Activated naive CD8-positive, alpha-beta T cell treated with anti-CD3 and anti-CD28 coated beads, Interleukin-2, amount 50 U/mL, for 16 hours (primary cell): Measurements from ENCODE around the gene LTB4R2.
A peak's percentile ranks its signal among the peaks of the same experiment; 100 is the strongest.
"Not testable (repeated sequence)": the region's sequence is repeated elsewhere in the genome, so short reads cannot be mapped to it uniquely, and the experiment has no call there.

Source experiments
- DNase-seq: peaks from one replicate; pipeline ENCODE4 v3.0.0-alpha.2; 2020; ENCODE audit warnings: low read depth, low spot score

Gene LTB4R2

DNA sequence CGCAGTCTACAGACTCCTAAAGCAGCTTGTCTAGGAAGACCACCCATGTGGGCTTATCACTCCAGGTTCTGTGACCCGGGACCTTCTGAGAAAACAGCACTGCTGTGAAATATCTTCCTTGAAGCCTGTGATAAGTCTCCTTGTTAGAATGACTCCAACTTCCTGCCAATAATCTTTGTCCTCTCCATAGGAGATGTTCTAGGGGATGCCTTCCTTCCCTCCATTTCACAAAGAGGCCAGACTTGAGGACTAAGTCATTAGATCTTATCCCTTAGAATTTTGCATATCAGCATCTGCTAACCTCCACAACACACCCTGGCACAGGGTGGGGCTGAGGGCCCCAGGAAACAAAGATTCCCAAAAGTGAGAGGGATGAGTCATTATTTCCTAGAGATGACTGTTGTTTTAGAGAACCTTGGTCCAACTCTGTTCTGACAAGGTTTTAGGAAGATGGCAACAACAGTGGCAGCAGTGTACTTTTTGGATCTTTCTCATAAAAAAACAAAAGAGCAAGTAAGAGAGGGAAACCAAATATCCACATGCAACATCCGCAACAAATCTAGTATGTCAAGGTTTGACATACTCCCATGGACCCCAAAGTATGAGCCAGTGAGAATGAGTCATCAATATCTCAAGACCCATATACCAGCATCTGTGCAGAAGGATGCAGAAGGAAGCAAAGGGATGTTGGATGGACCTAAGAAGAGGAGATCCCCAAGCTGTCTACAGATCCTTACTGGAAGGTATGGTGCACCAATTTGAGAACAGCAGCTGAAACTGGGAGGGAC lies 7.4 kb downstream of the LTB4R2 start:
- no peak for DNase-seq

DNA sequence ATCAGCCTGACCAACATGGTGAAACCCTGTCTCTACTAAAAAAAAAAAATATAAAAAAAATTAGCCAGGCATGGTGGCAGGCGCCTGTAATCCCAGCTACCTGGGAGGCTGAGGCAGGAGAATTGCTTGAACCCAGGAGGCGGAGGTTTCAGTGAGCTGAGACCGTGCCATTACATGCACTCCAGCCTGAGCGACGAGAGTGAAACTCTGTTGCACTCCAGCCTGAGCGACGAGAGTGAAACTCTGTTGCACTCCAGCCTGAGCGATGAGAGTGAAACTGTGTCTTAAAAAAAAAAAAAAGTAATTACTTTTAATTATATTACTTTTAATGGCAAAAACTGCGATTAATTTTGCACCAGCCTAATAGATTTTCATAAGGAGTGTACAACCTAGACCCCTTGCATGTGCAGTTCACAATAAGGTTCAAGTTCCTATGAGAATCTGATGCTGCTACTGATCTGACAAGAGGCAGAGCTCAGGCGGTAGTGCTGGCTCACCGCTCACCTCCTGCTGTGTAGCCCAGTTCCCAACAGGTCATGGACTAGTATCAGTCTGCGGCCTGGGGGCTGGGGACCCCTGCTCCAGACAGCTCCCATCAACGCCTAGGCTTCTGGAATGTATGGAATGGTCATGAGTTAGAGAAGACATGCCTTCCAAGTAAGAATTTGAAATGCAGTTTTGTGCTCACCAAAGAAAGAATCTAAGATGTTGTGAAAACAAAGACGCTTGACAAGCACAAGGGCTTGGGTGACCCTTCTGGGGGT lies 11.5 kb downstream of the LTB4R2 start:
- no peak for DNase-seq

DNA sequence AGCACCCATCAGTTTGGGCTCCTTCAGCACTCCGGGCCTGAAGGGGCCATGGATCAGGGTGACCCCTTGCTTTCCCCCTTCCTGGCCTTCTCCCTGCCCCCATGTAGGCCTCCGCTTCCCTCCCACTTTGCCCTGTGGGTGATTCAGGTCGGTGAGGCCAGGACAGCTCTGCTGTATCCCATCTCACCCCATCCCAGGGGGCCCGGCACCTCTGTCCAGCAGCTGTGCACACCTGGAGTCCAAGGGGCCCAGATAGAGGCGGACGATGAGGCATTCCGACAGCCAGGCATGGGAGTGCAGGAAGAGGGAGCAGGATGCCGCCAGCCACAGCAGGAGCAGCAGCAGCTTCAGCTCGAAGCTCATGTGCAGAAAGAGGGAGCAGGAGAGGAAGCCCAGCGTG lies 12.7 kb downstream of the LTB4R2 start:
- DNase-seq: no peak

DNA sequence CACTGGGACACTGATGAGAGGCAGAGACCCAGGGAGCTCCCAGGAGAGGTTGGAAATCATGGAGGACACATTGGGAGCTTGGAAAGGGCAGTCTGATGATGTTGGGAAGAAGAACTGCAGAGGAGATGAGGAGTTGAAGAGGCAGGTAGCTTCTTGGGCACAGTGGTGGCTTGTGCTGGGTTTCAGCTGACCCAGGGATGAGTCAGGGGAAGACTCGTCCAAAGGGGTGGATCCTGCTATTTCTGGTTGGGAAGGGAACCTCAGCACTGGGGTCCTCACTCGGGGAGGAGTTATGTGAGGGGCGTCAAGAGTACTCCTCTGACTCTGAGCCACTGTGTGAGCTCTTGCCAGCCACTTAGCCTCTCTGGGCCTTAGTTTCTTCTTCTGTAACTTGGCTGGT lies 13.4 kb downstream of the LTB4R2 start:
- no peak for DNase-seq

DNA sequence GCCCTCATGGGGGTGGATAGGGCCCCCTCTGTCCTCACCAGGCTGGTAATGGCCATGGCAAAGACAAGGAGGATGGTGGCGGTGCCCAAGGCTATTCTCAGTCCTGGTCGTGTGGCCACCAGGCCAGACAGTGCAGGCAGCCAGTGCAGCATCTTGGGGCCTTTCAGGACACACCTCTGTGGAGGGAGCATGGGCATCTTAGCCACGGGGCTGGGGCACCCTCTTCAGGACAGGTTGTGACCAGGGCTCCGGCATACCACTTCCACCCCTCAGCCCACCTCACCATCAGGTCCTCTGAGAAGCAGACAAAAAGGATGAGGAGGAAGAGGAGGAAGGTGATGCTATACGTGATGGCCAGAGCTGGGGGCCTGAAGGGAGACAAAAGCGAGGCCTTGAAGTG lies 14.1 kb downstream of the LTB4R2 start:
- DNase-seq: no peak

DNA sequence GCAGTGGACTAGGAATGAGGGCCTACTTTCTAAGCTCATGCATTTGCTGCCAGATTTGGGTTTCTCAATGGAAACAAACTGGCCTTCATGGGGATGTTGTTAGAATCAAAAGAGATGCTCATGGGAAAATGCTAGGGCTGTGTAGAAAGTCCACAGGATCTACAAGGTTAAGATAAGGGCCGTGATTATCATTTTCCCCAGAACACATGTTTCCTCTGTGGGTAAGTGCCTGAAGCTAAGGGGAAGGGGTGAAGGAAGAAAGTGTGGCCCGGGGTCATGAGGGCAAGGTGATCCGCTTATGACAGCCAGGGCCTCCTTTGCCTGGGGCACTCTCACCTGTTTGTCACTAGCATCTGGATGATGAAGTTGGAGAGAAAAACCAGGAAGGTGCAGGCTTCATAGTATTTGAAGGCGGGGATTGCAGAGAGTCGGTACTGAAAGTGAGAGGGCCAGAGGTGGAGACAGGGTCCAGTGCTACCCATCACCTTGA lies 15.1 kb downstream of the LTB4R2 start:
- DNase-seq: no peak

DNA sequence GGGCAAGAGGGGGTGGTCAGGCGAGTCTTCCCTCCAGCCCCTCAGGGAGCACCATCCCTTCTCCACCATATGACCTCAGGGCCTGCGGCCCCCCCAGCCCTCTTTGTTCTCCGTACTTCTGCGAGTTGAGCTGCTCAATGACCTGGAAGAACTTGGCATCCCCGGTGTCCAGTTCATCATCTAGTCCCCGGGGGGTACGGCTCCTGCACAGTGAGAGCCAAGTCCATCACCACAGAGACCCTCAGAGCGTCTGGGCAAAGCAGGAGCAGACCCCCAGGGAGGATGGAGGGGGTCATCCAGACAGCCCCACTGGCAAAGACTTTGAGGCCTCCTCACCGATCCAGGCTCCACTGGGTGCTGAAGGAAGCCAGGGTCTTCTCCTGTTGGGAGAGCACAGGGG lies 16.0 kb downstream of the LTB4R2 start:
- no peak for DNase-seq

DNA sequence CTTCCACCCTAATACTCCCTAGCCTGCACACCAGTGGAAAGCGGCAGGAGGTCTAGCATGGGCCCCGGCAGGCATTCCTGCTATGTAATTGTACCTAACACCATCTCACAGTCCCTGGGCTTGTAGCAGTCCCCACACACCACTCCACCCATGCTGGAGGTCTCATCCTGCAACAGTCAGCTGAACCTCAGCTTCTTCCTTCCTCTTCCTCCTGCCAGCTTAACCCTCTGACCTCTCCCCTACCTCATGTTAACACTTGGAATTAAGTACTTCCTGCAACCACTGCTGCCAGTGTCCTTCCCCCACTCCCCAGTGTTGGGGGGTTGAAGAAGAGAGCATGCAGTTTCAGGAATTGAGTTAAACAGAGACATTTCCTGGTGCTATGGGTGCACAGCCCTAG lies 17.4 kb downstream of the LTB4R2 start:
- DNase-seq: no peak

DNA sequence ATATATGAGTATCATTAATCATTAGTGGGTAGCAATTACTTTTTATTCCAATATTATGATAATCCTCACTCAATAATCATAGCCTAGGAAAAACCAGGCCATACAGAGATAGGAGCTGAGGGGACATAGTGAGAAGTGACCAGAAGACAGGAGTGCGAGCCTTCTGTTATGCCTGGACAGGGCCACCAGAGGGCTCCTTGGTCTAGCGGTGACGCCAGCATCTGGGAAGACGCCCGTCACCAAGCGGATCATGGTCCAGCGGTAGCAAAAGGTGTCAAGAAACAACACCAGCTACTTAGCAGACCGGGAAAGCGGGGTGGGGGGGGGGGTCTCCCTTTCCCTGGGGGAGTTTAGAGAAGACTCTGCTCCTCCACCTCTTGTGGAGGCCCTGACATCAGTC lies 18.0 kb downstream of the LTB4R2 start:
- DNase-seq: not testable (repeated sequence)

DNA sequence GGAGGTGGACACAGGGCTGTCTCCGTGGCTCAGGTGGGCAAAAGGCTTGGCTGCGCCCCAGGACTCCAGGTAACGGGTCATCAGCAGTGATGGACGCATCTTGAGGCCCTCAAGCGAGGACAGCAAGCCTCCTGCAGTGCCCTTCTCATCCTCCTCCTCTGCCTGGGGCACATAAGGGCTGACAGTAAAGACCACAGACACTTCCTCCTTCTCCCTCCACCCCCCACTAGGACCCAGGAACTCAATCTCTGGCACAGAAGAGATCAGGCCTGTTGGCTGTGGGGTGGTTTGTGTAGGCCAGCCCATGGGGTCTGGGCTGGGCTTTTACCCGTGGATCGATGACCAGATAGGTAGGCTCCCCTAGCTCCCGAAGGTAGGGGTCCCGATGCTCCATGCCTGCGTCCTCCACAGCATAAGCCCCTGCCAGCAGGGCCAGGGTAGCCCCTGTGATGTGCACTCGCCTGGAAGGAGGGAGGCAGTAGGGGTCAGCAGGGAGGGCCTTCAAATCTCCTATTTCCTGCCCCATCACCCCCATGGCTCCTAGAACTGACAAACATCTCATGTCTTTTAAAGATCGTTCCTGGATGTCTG lies 19.2 kb downstream of the LTB4R2 start:
- no peak for DNase-seq

DNA sequence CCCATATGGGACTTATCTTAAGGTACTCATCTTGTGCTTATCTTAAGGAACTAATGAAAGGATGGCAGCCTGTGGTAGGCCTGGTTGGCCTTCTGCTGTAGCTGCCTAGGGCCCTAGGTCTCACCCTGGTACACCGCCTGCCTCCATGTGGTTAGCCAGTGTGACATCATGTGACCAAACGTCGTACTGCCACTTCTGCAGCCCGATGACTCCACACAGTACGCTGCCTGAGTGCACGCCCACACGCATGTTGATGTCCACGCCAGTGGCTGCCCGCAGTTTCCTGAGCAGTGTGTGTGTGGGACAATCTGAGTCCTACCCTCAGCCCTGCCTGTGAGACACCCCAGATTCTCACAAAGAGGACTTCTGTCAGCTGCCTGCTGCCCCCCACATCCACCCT lies 19.8 kb downstream of the LTB4R2 start:
- DNase-seq: no peak

DNA sequence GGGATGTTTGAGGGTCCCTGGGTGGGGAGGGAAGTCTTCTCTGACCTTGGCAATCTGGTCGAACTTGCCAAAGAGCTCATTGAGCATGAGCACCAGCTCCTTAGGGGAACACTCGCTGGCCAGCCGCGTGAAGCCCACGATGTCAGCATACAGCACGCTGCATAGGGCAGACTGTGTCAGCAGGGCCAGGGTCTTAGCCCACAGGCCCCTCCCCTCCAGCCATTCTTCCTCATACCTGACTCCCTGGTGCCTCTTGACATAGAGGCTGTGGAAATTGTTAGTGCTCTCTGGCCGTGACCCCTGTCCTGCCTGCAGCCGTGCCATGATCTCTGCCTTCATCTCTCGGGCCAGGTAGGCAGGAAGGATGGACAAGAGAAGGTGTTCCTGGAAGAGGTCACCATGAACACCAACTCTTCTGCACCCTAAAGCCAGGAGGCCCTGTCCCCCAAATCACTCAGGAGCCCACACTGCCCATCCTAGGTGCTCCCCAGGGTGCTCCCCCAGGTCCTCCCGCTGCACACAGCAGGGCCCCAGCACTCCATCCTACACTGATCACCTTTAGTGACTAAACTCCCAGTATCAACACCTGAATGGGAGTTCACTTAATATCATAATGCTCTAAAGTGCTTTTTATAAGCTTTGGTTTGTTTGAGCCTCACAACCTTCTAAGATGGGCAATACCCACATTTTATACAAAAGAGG lies 21.2 kb downstream of the LTB4R2 start:
- DNase-seq: no peak

DNA sequence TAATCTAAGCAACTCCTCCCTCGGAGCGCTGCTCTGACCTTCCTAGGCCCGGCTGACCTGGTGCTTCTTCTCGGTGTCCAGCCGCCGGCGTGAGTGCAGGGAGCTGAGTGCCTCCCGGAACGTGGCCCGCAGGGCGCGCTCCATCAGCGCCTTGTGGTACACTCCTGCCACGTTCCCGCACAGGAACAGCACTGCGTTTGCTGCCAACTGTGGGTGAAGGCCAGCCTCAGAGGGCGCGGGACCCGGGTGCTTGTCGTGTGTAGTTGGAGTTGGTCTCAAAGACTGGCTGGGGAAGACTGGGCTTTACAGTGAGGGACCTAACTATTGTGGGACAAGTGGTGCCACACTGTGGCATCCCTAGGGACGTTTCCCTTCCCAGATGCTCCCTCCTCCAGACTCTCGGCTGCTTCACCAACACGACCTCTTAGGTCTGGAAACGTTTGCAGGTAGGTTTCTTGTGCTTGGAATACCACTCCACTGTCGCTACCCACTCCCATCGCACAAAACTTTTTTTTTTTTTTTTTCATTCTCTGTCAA lies 21.9 kb downstream of the LTB4R2 start:
- DNase-seq: no peak

DNA sequence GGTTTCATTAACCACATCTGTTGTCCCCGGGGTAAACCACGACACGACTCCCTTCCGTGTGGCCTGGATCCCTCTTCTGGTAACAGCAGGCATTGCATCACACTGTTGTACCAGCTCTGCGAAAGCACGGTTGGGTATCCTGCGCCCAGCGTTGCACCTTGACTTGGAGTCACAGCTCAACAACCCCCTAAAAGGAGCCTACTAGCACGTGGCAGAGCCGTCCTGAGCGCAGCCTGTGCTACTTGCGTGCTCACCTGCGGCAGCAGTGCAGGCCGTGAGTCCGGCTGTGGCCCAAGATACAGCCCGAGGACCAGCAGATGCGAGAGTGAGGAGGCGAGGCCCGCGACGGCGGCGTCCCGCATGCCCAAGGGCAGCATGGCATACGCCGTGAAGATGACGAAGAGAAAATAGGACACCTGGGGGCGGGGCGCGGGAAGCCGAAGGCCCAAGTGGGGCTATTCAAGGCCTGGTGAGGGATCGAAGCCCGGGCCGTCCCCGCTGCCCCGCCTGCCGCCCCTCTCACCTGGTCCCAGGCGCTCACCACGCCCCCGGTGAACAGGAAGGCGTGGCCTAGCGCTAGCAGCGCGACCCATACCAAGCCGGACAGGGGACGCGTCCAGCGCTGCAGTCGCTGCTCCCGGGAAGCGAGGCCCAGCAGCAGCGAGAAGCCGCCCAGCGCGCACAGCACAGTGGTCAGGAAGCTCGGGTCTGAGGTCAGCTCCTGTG lies 22.5 kb downstream of the LTB4R2 start:
- DNase-seq: peak; percentile 65

DNA sequence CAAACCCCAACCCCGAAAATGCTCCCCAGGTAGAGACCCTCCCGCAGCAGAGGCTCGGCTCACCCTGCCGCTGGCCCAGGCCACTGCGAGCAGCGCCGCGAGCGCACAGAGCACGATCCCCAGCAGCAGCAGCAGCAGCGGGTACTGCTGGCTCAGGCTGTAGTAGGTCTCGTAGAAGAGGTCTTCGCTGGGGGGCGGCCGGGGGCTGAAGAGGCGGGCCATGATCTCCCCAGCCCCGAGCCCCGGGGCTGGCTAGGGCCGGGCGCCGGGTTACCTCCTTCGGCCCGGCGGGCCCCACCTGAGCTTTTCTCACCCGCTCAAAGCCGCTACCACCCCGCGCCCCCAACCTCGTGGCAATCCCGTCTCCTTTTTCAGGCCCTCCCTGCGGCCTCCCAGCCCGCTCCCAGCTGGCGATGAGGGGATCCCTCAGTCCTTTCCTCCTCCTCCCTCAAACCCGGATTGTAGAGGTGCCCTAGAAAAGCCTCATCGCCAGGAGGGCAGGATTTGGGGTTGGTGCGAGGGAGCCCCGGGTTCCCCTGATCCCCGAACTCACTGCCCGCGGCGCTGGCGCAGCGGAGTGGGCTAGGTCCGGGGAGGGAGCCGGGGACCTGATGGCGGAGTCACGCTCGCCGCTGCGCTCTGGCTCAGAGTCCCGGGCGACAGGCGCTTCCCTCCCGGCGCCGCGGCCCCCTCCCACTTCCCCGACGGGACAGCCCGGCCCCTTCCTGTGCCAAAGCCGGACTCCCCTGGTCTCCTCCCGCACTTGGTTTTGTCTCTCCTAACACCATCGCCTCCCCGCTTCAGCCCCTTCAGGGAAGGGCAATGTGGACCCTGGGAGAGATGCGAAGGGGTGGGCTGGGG lies 24.7 kb downstream of the LTB4R2 start, which contains the start of gene ADCY4:
TSS of gene ADCY4 (minus strand) at position 641 of the 861 bp plus-strand sequence. CDS start at position 222, 419 bp downstream.
- no peak for DNase-seq

DNA sequence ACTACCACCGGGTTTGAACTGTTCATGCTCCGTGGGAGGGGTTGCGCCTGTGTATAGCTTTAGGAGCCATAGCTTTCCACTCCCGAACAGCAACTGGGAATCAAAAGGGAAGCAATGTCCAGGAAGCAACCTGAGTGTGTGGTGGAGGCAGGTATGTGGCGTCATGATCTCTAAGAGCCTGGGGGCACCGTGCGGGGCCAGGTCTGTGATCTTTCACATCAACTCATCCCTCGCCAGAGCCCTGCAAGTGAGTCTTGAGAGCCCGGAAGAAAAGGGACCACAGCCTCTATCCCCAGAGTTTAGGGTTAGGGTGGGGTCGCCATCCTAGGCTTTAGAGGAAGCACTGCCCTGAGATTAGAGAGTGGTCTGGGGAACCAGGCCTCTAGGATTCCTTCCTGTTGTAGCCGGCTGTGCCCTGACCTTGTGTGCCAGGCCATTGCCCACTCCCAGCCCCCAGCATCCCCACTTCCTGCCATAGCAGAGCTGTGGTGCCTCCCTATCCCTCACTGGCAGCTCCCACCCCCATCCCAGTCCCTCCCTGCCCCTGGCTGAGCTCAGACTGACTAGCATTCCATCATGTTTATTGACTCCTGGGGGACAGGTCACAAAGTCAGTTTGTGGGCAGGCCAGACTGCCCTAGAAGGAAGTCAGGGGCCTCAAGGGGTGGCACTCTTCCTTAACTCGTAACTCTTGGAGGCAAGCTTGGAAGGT lies 25.7 kb downstream of the LTB4R2 start:
- no peak for DNase-seq

DNA sequence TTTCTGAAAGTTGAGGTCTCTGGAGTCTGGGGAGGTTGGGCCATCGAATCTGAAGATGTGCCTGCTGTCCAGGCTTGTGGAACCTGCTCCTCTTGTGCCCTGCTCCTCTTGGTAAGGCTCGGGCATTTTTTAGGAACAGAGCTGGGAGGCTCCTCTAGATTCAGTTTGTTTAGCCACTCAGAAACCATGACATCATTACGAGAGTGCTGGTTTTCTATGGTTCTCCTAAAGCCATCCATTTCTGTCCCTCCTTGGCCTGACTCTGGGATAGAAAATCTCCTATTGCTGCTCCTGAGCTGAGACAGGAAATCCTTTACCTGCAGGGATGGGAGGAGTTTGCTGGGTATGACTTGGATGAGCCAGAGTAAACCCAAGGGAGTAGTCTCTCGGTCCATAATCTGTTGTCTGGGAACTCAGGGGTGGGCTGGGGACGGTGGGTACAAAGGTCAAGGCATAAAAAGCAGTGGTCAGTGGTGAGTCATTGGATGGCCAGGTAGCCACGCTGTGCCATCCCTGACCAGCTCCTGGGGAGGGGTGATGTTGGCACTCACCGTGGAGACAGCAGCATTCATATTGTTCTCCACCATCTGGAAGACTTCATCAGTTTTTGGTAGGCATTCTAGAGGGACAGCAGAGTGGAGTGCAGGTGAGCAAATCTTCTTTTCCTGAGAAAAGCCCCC lies 27.3 kb downstream of the LTB4R2 start:
- no peak for DNase-seq

DNA sequence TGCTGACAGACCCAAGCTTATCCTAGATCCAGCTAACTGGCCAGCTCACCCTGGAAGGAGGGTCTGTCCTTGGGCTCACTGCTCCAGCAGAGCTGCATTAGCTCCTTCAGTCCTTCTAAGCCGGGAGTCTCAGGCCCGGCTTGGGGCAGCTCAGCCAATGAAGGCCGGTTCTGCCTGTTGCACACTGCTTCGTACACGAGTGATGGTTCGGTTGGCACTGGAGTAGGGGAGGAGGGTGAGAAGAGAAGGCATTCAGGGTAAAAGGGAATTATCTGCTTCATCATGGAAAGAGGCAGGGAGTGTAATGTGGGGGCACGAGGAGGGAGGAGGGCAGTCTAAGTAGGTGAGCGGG lies 27.9 kb downstream of the LTB4R2 start:
- DNase-seq: no peak

DNA sequence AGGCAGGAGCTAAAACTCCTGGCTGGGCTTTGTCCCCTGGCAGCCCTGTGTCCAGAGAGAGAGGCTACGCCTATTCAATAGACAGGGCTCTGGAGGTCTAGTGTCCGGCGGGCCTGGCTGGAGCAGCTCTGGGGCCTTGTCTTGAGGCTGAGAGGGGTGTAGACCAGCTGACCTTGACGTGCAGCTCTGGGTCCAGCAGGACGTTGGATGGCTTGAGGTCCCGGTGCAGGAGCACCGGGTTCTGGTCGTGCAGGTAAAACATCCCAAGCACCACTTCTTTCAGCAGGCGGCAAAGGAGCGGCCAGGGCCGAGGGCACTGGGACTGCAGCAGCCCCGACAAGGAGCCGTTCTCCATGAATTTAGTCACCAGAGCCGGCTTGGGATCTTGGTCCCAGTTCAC lies 28.9 kb downstream of the LTB4R2 start:
- DNase-seq: no peak
